T-helper 2 cell treated with Interferon-gamma antibody and Interleukin-4, amounts not matched to agents 5 μg/mL and 100 μg/mL, for 36 hours (primary cell): ENCODE data around the gene ETS1.

Source experiments
- DNase-seq: peaks from one replicate; pipeline ENCODE4 v3.0.0; 2021; ENCODE audit warnings: low spot score
- H3K27ac Mint-ChIP-seq: one replicate; pipeline ENCODE4 v1.8.0; 2021; ENCODE audit warnings: mild to moderate bottlenecking, mixed read lengths
- H3K27me3 Mint-ChIP-seq: one replicate; pipeline ENCODE4 v1.8.0; 2021; ENCODE audit warnings: low read depth, mixed read lengths
- H3K36me3 Mint-ChIP-seq: one replicate; pipeline ENCODE4 v1.8.0; 2021; ENCODE audit warnings: low read depth, mixed read lengths
- H3K4me1 Mint-ChIP-seq: one replicate; pipeline ENCODE4 v1.8.0; 2021; ENCODE audit warnings: low read depth, mixed read lengths
- H3K4me3 Mint-ChIP-seq: one replicate; pipeline ENCODE4 v1.8.0; 2022; ENCODE audit warnings: mild to moderate bottlenecking, moderate library complexity, mixed read lengths
- H3K9me3 Mint-ChIP-seq: one replicate; pipeline ENCODE4 v1.8.0; 2021; ENCODE audit warnings: mixed read lengths

ETS1 gene

GRCh38 chr11:128424851-128425285, 162.5 kb downstream of the ETS1 start:
- H3K27ac Mint-ChIP-seq, result no peak overlapping the region
- no peak for DNase-seq
- H3K4me1 Mint-ChIP-seq, result peaks cover 22% of the 10 kb centered on the region
- no peak overlapping the region for H3K4me3 Mint-ChIP-seq
- no peaks in the 10 kb centered on the region for H3K36me3 Mint-ChIP-seq
- H3K9me3 Mint-ChIP-seq, result no peaks in the 10 kb centered on the region
- H3K27me3 Mint-ChIP-seq, result no peaks in the 10 kb centered on the region

DNA sequence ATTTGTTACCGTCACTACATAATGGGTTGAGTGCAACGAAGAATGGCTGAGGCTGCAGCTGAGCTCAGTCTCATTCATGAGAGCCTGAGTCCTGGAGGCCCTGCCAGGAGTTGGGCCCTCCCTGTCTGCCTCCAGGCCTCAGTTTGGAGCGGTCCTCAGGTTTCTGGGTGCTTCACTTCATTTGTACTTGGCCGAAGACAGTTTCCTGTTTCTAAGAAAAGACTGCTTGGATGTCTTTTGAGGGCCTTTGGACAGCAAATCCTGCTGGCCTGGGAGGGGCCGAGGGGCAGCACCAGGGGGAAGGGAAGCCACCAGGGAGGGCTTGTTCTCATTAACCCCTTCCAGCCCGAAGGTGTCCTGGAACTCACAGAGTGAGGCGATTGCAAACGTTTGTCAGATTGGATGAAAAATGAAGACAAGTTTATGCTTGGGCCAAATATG, 163.1 kb downstream of the ETS1 start:
- peaks cover 22% of the 10 kb centered on the region for H3K4me1 Mint-ChIP-seq
- H3K9me3 Mint-ChIP-seq, result no peaks in the 10 kb centered on the region
- H3K27me3 Mint-ChIP-seq, result no peaks in the 10 kb centered on the region
- H3K36me3 Mint-ChIP-seq, result no peaks in the 10 kb centered on the region
- DNase-seq, result no peak
- no peak overlapping the region for H3K4me3 Mint-ChIP-seq
- H3K27ac Mint-ChIP-seq, result no peak overlapping the region

GRCh38 chr11:128422576-128423370, 164.6 kb downstream of the ETS1 start:
- H3K27ac Mint-ChIP-seq, result peak overlapping the region; percentile 78
- H3K4me1 Mint-ChIP-seq, result peaks cover 22% of the 10 kb centered on the region
- H3K4me3 Mint-ChIP-seq, result peak overlapping the region; percentile 35
- H3K9me3 Mint-ChIP-seq, result no peaks in the 10 kb centered on the region
- peak; percentile 89 for DNase-seq
- no peaks in the 10 kb centered on the region for H3K27me3 Mint-ChIP-seq
- no peaks in the 10 kb centered on the region for H3K36me3 Mint-ChIP-seq

DNA sequence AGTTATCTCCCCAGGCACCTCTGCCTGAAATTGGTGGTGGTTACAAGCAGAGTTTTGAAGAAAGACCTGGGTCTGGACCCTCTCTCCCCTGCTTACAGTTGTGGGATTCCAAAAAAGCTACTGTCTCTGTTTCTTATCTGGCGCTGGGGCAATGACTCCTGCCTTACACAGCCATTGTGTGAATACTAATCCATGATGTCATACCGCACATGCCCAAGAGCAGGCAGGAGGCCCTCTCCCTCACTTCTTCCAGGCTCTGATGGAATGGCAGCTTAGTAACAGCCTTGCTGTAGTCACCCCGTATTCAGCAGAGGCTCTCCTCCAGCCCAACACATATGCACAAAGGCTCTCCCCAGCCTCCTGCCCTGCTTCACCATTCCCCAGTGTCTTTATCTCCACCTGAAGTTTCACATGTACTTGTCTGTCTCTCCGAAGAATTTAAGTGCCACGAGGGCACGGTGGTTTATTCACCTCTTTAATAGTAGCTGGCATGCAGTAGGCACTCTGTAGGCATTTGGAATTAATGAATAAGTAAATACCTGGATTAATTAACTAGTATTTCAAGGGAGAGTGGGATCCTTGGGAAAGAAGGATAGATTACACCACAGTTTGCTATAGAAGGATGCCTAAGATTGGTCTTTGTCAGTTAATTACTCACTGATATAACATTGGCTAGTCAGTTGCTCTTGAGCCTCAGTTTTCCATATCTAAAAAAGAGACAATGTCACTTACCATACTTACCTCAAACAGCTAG, 165.6 kb downstream of the ETS1 start:
- H3K4me1 Mint-ChIP-seq, result peaks cover 22% of the 10 kb centered on the region
- H3K36me3 Mint-ChIP-seq, result no peaks in the 10 kb centered on the region
- H3K4me3 Mint-ChIP-seq, result no peak overlapping the region
- no peaks in the 10 kb centered on the region for H3K27me3 Mint-ChIP-seq
- H3K27ac Mint-ChIP-seq, result peak overlapping the region; percentile 17
- DNase-seq, result no peak
- no peaks in the 10 kb centered on the region for H3K9me3 Mint-ChIP-seq

- Mint-ChIP-seq H3K4me1 (peaks cover 22% of the 10 kb centered on the region), H3K9me3 (no peaks in the 10 kb centered on the region), H3K27me3 (no peaks in the 10 kb centered on the region), H3K27ac (no peak overlapping the region), H3K36me3 (no peaks in the 10 kb centered on the region), H3K4me3 (no peak overlapping the region)
- DNase-seq, result no peak
Measured at GRCh38 chr11:128420951-128421350, 166.4 kb downstream of the ETS1 start.

- Mint-ChIP-seq H3K4me1 (peaks cover 26% of the 10 kb centered on the region), H3K27me3 (no peaks in the 10 kb centered on the region), H3K9me3 (no peaks in the 10 kb centered on the region), H3K27ac (no peak overlapping the region), H3K36me3 (no peaks in the 10 kb centered on the region), H3K4me3 (no peak overlapping the region)
- no peak for DNase-seq
Measured at GRCh38 chr11:128420265-128420664, 167.1 kb downstream of the ETS1 start.

- no peak overlapping the region for H3K4me3 Mint-ChIP-seq
- no peaks in the 10 kb centered on the region for H3K9me3 Mint-ChIP-seq
- H3K27me3 Mint-ChIP-seq, result no peaks in the 10 kb centered on the region
- H3K4me1 Mint-ChIP-seq, result peaks cover 27% of the 10 kb centered on the region
- H3K36me3 Mint-ChIP-seq, result no peaks in the 10 kb centered on the region
- DNase-seq, result no peak
- no peak overlapping the region for H3K27ac Mint-ChIP-seq
Measured at GRCh38 chr11:128419012-128419767, 168.2 kb downstream of the ETS1 start.

DNA sequence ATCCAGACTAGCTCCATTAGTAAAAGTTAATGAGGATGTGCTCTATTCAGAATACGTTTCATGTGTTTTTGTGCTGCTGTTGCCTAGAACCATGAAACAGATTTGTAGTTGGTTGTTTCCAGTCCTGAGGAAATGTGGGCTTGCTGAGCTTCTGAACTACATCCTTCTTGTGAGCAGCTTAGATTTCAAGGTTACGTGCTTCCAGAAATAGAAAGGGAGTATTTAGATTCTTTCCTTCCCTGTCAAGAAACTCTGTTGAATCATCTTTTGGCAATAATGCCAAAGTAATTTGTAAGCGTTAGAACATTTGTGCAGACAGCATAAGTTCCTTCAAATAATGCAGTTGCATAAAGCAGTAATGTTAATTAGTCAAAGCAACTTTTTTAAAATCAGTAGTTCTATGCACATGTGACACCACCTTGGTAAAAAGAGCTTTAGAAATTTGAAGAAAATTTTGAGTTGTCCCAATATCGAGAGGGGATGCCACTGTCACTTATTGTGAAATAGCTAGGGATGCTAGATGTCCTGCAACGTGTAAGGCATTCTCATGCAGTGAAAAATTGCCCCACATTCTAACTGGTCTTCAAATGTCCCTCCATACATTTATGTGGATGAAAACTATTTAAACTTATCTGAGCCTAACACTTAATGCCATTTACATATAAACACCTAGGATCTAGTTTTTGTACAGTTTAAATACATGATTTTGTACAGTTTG, 169.6 kb downstream of the ETS1 start:
- H3K27ac Mint-ChIP-seq, result no peak overlapping the region
- DNase-seq, result no peak
- H3K4me3 Mint-ChIP-seq, result no peak overlapping the region
- no peaks in the 10 kb centered on the region for H3K9me3 Mint-ChIP-seq
- no peaks in the 10 kb centered on the region for H3K27me3 Mint-ChIP-seq
- H3K36me3 Mint-ChIP-seq, result no peaks in the 10 kb centered on the region
- peaks cover 32% of the 10 kb centered on the region for H3K4me1 Mint-ChIP-seq

DNA sequence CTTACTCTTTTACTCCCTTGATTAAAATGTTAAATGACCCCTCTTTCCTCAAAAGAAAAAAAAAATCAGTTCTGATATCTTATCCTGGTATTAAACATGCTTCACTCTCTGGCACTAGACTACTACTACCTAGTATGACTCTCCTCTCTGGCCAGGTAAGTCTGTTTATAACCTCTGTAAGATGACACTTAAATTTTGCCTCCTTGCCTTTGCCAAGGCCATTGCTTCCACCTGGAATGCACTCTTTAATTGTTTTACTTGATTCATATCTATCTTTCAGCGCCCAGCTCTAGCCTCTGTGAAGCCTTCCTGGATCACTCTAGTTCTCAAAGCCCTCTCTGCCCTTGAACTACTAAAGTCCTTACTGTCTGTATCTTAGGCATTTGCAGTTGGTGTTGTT, 170.4 kb downstream of the ETS1 start:
- Mint-ChIP-seq H3K36me3 (no peaks in the 10 kb centered on the region), H3K27me3 (no peaks in the 10 kb centered on the region), H3K9me3 (no peaks in the 10 kb centered on the region), H3K4me3 (no peak overlapping the region), H3K27ac (no peak overlapping the region), H3K4me1 (peaks cover 29% of the 10 kb centered on the region)
- DNase-seq, result no peak

DNA sequence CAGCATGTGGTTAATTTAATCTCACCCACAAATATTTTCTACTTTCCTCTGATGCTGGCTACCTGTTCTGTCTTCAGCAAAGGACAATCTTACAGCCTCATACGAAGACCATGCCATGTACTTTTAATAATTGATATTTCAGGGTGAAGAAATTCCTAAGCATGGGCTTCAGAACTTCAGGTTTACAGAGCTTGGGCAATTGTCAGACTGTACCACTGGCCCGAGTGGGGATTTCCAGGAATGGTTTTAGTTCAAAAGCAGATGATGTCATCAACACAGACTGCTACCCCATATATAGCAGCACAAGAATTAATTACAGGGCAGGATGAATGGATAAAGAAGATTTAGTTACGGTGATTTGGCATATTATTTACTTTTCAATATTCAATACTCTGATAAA, 171.8 kb downstream of the ETS1 start:
- H3K27ac Mint-ChIP-seq, result no peak overlapping the region
- peaks cover 23% of the 10 kb centered on the region for H3K4me1 Mint-ChIP-seq
- H3K4me3 Mint-ChIP-seq, result no peak overlapping the region
- no peak for DNase-seq
- H3K9me3 Mint-ChIP-seq, result no peaks in the 10 kb centered on the region
- no peaks in the 10 kb centered on the region for H3K27me3 Mint-ChIP-seq
- no peaks in the 10 kb centered on the region for H3K36me3 Mint-ChIP-seq

DNA sequence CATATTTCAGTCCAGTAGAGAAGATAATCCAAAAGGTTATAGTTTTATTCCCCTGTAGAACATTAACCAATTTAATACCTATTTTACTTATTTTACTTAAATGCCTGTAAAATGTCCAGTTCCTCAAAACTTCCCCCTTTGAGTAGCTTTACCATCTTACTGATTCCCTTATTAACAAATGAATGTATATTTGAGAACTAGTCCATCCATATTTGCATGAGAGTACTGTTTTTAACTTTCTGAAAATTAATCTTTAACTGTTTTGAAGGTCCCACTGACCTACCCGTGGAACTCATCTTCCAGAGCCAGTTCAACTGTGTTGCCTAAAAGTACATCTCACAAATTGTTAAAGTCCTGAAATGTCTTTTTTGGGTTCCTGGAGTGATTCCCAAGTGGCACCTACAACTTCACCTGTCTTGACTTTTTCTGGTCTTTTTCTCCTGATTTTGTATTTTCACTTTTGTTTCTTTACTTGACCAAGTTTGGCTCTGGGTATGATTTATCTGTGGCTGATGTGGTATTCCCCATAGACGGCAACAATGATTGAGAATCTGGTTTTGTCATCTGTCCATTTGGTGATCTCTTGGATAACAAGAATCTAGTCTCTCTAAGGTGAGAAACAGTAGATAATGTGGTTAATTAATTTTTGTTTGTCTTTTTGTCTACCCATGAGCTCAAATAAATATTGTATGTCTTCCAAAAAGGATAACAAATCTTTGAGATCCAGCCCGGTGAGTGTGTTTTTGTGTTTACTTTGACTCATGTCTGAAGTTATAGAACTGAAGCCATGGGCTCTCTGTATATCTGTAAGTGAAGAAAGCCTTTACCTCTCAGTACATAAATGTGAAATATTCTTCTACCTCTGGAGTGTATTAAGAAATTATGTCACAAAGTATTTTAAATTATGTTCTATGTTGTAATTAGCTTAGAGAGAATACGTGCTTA, 174.2 kb downstream of the ETS1 start:
- H3K27ac Mint-ChIP-seq, result no peak overlapping the region
- no peak for DNase-seq
- H3K36me3 Mint-ChIP-seq, result no peaks in the 10 kb centered on the region
- H3K9me3 Mint-ChIP-seq, result no peaks in the 10 kb centered on the region
- H3K4me1 Mint-ChIP-seq, result peaks cover 27% of the 10 kb centered on the region
- no peak overlapping the region for H3K4me3 Mint-ChIP-seq
- no peaks in the 10 kb centered on the region for H3K27me3 Mint-ChIP-seq

- Mint-ChIP-seq H3K4me3 (no peak overlapping the region), H3K36me3 (no peaks in the 10 kb centered on the region), H3K27me3 (no peaks in the 10 kb centered on the region), H3K27ac (no peak overlapping the region), H3K9me3 (no peaks in the 10 kb centered on the region), H3K4me1 (peaks cover 29% of the 10 kb centered on the region)
- DNase-seq, result no peak
Measured at GRCh38 chr11:128411812-128412211, 175.5 kb downstream of the ETS1 start.

DNA sequence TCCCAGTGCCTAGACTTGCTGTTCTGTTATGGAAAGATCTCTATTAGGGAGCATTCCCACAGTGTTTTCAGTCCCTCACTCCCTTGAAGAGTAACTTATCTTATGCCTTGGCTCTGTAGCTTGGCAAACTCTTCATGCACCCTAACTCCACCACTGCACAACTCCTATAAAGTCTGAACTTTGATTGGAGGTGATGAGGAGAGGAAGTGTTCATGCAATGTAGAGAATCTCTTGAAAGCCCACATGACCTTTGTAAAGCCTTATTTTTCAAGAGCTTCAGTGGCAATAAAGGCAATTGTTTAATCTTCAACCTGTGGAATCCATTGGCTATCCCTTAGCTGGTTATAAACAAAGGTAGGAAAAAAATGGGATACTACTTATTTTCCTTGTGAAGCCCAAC, 176.2 kb downstream of the ETS1 start:
- H3K27ac Mint-ChIP-seq, result no peak overlapping the region
- H3K36me3 Mint-ChIP-seq, result no peaks in the 10 kb centered on the region
- no peak for DNase-seq
- no peaks in the 10 kb centered on the region for H3K27me3 Mint-ChIP-seq
- H3K4me1 Mint-ChIP-seq, result peaks cover 29% of the 10 kb centered on the region
- H3K9me3 Mint-ChIP-seq, result no peaks in the 10 kb centered on the region
- no peak overlapping the region for H3K4me3 Mint-ChIP-seq
